Measurements from ENCODE around the gene RNLS.
A peak's percentile ranks its signal among the peaks of the same experiment; 100 is the strongest.

RNLS gene

DNA sequence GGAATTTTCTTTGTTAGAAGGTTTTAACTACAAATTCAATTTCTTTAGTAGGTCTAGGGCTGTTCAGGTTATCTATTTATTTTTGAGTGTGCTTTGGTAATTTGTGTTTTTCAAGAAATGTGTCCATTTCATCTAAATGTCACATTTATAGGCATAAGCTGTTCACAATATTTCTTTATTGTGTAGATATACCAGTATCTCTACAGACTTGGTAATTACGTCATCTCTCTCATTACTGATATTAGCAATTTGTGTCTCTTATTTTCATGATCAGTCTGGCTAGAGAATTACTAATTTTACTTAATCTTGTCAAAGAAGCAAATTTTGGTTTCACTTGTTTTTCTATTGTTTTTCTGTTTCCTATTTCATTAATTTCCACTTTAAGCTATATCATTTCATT lies 152.0 kb downstream of the RNLS start:
- DNase-seq (ENCODE audit: low spot score), result no peak

GRCh38 chr10:88428976-88429375 lies 154.1 kb downstream of the RNLS start:
- DNase-seq (ENCODE audit: low spot score), result no peak

DNA sequence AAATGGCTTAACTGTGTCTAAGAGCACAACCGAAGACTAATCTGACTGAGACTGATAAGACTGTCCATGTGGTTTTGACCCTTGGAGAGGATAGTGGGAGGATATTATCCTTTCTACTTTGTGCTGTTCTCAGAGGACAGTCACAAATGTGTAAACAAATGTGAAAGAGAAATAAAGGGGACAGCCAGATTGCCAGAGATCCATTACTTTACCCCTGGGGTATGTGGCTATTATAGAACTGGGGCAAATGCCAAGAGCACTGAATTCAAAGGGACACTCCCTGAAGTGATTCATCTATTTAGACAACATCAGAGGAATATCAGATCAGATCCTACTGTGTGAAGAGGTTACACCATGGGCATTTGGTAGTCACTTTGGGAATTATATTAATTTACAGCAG lies 154.7 kb downstream of the RNLS start:
- DNase-seq (ENCODE audit: low spot score), result no peak

GRCh38 chr10:88427024-88427423 lies 156.1 kb downstream of the RNLS start:
- no peak for DNase-seq (ENCODE audit: low spot score)

GRCh38 chr10:88424881-88425280 lies 158.2 kb downstream of the RNLS start:
- no peak for DNase-seq (ENCODE audit: low spot score)

GRCh38 chr10:88423732-88424131 lies 159.4 kb downstream of the RNLS start:
- DNase-seq (ENCODE audit: low spot score), result no peak

GRCh38 chr10:88421590-88421989 lies 161.5 kb downstream of the RNLS start:
- DNase-seq (ENCODE audit: low spot score), result no peak

- no peak for DNase-seq (ENCODE audit: low spot score)
Measured at GRCh38 chr10:88418871-88419270, 164.2 kb downstream of the RNLS start.

DNA sequence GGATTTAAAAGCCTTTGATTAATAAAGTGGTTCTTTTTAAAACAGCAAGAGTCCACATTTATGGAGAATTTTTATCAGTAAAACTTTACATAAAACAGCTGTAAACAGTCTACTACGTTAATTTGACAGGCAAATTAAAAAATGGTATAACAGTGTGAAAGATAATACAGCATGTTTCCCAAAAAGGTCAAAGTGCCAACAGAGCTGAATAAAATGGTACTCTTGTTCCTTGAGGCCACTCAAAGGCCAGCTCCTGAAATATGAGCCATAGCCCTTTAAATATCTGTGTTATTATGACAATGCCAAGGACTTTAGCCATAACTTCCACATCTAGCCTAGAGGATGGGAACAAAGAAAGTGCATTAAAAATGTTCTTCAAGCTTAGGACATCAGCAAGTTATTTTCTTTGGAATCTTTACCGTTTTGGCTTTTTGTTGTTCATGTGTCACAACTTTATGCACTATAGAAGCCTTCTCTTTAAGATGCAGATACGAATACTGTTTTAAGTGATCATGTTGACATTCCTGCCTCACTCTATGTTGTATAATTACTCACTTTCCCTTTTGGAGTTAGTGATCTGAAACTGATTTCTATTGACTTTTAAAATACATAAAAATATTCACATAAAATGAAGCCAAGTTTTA lies 165.6 kb downstream of the RNLS start:
- DNase-seq (ENCODE audit: low spot score), result no peak

GRCh38 chr10:88416801-88417200 lies 166.3 kb downstream of the RNLS start:
- DNase-seq (ENCODE audit: low spot score), result no peak

GRCh38 chr10:88415533-88416130 lies 167.5 kb downstream of the RNLS start:
- no peak for DNase-seq (ENCODE audit: low spot score)

DNA sequence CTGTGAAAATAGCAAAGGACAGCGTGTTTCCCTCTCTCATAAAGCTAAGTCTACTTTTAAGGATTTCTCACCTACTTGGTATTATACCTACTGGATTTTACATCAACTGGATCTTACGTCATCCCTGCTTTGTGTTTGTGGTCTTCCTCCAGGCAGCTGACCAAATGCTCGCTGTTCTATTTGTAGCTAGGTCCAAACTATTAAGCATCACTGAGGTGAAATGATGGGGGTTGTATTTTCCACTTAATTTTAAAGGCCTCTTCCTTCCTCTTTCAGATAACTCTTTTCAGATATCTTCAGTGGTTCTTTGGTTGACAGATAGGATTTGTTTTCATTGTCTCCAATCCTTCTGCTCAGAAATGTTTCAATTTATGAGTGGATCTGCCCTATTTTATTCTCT lies 169.7 kb downstream of the RNLS start:
- DNase-seq (ENCODE audit: low spot score), result no peak

DNA sequence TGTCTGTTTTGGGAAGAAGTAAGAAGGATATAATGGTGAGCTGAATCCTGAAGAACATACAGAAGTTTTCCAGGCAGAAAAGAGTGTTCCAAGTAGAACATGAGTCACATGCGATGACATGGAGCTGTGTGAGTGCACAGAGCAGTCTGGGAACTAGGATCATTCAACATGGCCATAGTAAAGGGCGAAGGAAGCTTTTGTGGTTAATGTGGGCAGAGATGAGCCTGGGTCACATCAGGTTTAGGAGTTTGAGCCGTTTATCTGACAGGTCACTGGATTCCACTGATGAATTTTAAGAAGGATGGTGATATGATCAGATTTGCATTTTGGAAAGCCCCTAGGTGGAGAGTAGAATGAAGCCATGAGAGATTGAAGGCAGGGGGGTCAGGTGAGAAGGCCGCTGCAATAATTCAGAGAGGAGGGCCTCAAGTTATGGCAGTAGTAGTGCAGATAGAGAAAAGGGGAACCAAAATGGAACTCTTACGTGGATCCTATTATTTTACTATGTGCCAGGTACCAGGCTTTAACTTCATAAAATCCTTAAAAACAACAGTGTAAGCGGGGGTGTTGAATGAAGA lies 171.3 kb downstream of the RNLS start:
- no peak for DNase-seq (ENCODE audit: low spot score)

GRCh38 chr10:88409824-88410223 lies 173.3 kb downstream of the RNLS start:
- no peak for DNase-seq (ENCODE audit: low spot score)

GRCh38 chr10:88409236-88409635 lies 173.9 kb downstream of the RNLS start:
- DNase-seq (ENCODE audit: low spot score), result no peak

- no peak for DNase-seq (ENCODE audit: low spot score)
Measured at GRCh38 chr10:88408096-88408495, 175.0 kb downstream of the RNLS start.

DNA sequence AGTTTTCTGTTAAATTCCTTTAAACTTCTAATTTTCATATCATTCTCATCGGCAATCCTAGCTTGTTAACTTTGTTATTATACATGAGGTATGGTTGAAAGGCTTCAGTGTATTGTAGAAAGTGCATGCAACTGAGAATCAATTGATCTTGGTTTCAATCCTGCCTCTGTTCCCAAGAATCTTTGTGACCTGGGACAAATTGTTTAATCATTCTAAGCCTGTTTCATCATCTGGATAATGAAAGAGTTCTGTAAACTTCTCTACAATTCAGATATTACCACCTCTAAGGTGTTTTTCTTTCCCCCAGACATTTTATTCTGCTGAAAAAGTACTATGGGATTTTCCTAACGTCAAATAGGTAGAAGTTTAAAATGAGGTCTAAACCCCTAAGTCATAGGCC lies 179.0 kb downstream of the RNLS start:
- no peak for DNase-seq (ENCODE audit: low spot score)

- no peak for DNase-seq (ENCODE audit: low spot score)
Measured at GRCh38 chr10:88401671-88402347, 181.3 kb downstream of the RNLS start.

DNA sequence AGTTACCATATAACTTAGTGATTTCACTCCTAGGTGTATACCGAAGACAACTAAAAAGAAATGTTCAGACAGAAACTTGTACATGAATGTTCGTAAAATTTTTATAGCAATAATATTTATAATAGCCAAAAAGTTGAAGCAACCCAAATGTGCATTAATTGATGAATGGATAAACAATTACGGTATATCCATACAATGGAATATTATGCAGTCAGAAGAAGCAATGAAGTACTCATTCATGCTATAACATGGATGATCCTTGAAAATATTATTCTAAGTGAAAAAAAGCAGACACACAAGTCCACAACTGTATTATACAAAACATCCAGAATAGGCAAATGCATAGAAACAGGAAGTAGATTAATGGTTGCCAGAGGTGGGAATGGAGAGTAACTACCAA lies 183.9 kb downstream of the RNLS start:
- DNase-seq (ENCODE audit: low spot score), result no peak

GRCh38 chr10:88395677-88396076 lies 187.4 kb downstream of the RNLS start:
- no peak for DNase-seq (ENCODE audit: low spot score)

DNA sequence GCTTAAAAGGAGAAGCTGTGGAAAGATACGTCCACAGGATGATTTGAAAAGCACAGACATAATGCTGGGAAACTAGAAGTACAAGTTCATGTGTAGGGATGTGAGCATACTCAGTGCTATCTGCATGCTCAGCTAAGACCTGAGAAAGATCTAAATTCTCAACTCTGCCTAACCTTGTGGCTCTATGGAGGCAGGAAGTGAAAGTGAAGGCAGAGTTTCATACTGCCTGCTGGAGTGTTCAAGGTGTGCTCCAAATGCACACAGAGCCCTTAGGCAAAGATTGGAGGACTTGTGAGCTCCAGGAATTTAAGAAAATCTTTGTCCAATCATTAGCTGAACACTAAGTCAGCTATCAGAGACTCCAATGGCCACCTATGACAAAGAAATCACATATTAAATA lies 190.9 kb downstream of the RNLS start:
- no peak for DNase-seq (ENCODE audit: low spot score)

GRCh38 chr10:88390041-88390440 lies 193.1 kb downstream of the RNLS start:
- DNase-seq (ENCODE audit: low spot score), result no peak

DNA sequence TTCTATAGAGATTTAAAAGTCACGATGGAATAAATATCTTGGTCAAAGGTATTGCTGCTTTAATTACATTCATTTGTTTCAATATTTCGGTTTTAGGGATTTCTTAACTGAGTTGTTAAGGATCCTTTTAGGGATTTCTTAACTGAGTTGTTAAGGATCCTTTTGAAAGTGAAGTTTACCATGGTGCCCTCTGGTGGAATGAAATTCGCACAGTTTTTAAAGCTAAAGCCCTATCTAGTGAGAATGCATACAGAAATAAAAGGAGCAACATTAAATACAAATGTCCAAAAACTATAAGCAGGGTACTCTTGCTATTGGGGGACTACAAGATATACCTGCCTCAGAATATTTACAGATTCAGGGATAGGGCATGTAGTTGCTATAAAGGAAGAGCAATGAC lies 193.7 kb downstream of the RNLS start:
- DNase-seq (ENCODE audit: low spot score), result peak; percentile 69
